GM21526 (cell line): ENCODE data around the gene PPP3CA.

Experiments
- ATAC-seq: cut with Tn5 transposase; IDR thresholded peaks from one replicate; pipeline ENCODE4 v1.9.1; 2021; ENCODE audit warnings: moderate library complexity; ENCODE audit not compliant: unreplicated experiment, low FRiP score

The PPP3CA gene

GRCh38 chr4:101071241-101071640 lies 276.1 kb downstream of the PPP3CA start:
- no peak for ATAC-seq

DNA sequence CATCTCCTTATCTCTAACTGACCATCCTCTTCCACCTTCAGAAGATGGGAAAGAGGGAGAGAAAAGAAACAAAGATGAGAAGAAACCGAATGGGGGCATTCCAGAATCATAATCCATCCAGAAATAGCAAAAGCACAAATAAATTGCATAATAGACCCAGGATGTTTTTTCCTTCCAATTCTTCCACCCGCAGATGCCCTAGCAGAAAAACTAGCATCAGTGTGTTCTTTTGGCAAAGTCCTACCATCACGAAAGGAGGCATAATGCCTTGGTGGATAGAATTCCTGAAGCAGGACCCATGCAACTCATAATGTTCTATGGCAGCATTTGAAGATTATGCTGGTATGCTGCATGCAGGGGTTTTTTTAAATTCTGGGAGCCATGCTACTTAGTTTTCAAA lies 279.2 kb downstream of the PPP3CA start:
- no peak for ATAC-seq

- no peak for ATAC-seq
Measured at GRCh38 chr4:101067383-101067782, 279.9 kb downstream of the PPP3CA start.

DNA sequence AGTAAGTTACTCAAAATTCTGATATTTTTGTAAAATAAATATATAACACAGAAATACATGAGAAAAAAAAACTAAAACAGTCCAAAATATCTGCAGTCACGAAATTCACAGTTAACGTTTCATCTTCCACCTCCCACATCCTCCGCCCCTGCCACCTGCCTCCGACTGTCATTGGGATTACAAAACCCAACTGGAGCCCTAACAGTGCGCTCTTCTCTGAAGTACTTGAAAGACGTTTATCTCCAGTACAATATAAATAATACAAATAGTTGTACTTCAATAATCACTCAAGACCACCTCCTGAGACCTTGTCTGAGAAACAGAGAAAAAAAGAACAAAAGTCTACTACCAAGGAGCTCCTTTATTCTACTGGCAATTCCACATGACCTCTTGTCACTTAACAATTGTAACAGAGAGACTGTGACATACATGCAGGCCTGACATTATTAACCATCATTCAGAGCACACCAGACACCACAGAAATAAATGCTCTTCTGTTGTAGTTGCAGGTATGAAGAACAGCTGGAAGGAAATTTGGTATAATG lies 280.6 kb downstream of the PPP3CA start:
- no peak for ATAC-seq

GRCh38 chr4:101065935-101066485 lies 281.3 kb downstream of the PPP3CA start:
- no peak for ATAC-seq

- ATAC-seq = no peak
Measured at GRCh38 chr4:101065346-101065745, 282.0 kb downstream of the PPP3CA start.

GRCh38 chr4:101064541-101065180 lies 282.7 kb downstream of the PPP3CA start:
- ATAC-seq = no peak

GRCh38 chr4:101055392-101055791 lies 291.9 kb downstream of the PPP3CA start:
- no peak for ATAC-seq

DNA sequence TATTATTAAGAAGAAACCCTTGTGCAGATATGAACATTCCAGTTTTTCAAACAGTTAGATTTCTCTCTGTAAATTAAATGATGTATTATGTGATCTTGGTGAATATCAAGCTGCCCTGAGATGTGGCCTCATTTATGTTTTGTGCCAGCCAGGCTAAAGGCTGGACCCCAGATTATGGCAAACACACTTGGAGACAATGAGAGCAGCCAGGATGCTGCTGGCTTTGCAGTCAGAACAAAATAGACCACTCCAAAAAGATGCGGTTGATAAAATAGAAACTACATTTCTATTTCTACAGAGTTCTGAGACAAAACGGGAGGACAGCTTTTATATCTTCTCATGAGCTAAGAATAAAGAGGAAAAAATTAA lies 296.5 kb downstream of the PPP3CA start:
- ATAC-seq = no peak

DNA sequence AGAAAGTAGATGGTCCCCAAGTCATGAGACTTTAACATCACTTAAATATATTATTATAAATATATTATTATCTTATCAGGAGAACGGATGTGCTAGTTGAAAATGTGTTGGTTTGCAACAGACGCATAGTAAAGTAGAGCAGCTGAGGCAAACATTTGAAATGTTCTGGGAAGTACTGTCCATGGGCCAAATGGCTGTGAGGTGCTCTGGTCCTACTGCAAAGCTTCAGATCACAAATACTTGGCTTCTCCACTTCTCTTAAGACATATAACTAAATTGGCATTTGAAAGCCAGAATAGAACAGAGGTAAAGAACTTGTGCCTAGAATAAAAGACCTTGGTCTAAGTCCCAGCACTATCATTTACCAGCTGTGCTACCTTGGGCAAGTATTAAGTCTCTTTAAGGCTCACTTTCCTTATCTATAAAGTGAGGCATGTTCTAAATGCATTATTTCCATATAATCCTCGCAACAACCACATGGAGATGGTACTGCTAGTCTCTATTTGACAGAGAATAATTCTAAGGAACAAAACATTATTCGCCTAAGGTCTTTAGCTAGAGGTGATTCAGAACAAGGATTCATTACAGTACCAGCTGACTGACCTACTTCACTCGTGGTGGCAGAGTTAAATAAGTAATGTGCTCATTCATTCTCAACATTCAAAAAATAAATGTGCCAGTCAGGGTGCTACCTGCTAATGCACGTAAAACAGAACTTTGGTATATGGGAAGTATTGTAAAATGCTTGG lies 297.1 kb downstream of the PPP3CA start:
- ATAC-seq = no peak

GRCh38 chr4:101049549-101050001 lies 297.8 kb downstream of the PPP3CA start:
- ATAC-seq = no peak

GRCh38 chr4:101044766-101045165 lies 302.6 kb downstream of the PPP3CA start:
- ATAC-seq = no peak

DNA sequence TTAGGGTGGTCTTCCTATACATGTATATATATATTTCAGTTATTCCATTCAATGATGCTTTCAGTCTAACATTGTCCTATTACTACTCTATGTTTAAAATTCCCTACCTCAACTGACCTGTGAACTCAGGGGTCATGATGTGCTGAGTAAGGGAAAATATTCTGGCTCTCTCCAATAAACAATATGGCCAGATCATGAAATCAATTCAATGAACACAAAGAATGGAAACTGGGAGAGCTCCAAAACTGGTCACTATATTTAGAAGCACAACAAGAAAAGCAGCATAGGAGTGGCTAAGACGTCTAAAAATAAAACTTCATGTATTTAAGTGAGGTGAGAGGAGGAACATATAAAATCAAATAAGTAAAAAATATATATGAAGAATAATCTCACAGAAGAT lies 304.5 kb downstream of the PPP3CA start:
- ATAC-seq = no peak

DNA sequence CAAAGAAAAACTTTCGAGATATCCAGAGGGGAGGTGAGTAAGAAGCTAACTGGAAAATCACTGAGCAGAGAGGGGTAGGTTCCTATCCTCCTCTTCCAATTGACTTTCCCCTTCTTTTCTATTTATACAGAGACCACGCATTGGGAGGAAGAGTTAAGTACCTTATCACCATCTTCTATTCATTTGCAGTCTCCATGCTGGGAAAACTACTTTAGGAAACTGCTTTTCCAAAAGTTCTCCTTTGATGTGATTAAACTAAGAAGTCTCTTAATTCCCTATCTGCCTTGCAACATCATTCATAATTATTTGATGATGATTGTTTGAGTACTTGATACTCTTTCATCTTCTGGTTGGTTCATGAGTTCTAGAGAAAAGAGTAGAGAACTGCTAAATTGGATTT lies 306.6 kb downstream of the PPP3CA start:
- ATAC-seq = no peak

DNA sequence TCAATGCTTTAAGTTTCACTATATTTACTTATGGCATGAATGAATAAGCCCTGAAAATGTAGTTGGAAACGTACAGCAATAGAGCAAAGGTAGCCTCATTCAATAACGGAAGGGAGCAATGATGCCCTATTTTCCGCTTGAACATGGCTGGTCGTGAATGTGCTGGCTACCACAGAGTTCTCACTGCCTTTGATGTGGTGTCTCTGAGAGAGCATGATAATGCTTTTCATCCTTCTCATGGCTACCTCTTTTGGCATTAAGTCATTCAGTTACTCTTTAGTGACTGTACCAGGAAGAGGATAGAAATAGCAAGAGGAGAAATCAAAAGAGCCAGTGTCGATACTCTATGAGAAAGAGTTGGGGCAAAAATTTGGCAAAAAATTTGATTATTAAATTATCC lies 308.0 kb downstream of the PPP3CA start:
- no peak for ATAC-seq

DNA sequence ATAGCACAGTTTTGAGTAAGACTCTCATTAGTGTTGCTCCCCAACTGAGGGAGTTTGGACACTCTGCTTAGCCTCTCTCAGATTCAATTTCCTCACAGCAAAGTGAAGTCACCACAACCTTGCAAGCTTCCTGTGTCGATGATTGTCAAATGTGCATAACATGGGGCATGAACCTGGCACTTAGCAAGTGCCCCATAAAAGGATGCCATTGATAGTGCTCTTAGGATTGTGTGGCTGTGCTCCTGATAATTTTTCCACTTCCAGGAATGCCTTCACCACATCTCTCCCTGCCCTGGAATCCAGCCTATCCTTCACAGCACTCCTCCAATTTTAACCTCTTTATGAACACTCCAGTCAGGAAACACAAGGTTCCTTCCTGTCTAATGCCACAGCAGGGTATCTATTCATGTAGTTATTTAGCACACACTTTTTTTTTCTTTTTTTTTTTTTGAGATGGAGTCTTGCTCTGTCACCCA lies 309.4 kb downstream of the PPP3CA start:
- ATAC-seq = no peak

DNA sequence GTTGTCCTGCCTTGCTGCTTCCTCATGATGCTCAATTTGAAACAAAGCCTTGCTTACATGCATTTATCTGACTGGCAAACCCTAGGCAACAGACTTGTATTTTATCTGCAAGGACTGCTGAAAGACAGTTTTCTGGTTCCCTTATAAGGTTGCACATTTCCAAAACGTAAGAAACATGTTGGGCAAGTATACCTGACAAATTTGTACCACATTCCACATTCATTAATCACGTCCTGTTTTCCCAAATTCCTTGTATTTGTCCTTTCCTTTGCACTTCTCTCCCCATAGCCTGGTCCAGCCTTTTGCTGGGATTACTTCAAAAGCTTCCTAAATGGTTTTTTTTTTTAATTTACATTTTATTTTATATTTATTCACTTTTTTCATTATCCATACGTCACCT lies 310.1 kb downstream of the PPP3CA start:
- ATAC-seq = no peak

GRCh38 chr4:101035487-101035886 lies 311.8 kb downstream of the PPP3CA start:
- no peak for ATAC-seq

DNA sequence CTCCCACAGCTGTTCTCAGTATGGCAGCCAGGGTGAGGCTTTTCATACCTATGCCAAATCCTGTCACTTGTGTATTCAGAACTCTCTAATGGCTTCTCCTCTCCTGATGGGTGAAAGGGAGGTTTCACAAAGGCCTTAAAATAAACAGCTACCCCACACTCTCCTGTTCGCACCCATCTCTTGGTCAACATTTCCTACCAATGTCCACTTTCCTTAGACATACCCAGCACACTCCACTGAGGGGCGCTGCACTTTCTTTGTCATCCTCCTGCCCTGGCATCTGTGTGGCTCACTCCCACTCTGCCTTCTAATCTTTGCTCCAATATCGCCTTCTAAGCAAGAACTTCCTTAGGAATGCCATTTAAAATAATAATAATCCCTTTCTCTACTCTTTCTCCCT lies 313.3 kb downstream of the PPP3CA start:
- ATAC-seq = no peak

DNA sequence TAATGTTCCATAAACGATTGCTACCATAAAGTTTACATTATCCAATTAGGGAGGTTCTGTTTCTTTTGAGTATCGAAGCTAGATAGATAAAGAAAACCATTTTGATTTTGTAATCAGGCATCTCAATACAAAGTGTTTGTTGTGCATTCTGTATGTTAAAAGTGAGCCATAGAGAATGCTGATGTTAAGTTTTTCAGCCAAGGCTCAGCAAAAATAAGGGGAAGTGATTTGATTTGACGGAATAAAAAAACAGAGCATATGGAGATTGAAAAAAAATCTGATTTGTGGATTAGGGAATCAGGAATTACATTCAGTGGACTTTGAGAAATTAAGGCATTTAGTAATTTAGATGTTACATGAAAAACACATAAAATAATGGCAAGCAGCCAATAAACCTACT lies 314.8 kb downstream of the PPP3CA start:
- ATAC-seq = no peak

DNA sequence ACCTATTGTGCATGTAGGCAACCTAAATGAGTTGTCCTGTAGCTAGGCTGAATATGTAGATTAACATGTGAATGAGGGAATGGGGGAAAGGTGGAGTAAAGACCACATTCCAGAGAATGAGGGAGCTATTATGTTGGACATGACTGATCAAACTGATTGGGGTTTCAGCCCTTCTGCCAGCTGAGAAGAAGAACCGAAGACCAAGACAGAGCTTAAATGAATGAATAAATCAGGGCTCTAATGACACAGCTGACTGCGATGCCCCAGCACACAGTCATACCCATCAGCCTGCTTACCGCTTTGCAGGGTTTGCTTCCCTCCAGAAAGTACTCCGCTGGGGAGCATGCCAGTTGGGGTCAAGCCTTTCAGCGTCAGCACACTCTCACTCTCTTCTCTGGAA lies 315.4 kb downstream of the PPP3CA start:
- no peak for ATAC-seq

- ATAC-seq = no peak
Measured at GRCh38 chr4:101028886-101029285, 318.4 kb downstream of the PPP3CA start.
